ENCODE measurements around the gene ARFGAP3.

The ARFGAP3 gene

GRCh38 chr22:42856865-42857704, at the start of gene ARFGAP3:
ARFGAP3 (minus strand) TSS chr22:42857273; CDS start chr22:42857182, 91 bp downstream.
- peak; percentile 86 for DNase-seq (ENCODE audit: low read depth)

GRCh38 chr22:42905702-42906183, 48.7 kb upstream of the ARFGAP3 start:
- DNase-seq (ENCODE audit: low read depth): no peak

GRCh38 chr22:42905217-42905616, 48.1 kb upstream of the ARFGAP3 start:
- no peak for DNase-seq (ENCODE audit: low read depth)

- DNase-seq (ENCODE audit: low read depth): no peak
Measured at GRCh38 chr22:42904050-42904449, 47.0 kb upstream of the ARFGAP3 start.

GRCh38 chr22:42902875-42903510, 45.9 kb upstream of the ARFGAP3 start:
- peak; percentile 39 for DNase-seq (ENCODE audit: low read depth)

GRCh38 chr22:42901790-42902508, 44.9 kb upstream of the ARFGAP3 start:
- no peak for DNase-seq (ENCODE audit: low read depth)

GRCh38 chr22:42897960-42898359, 40.9 kb upstream of the ARFGAP3 start:
- no peak for DNase-seq (ENCODE audit: low read depth)

- no peak for DNase-seq (ENCODE audit: low read depth)
Measured at GRCh38 chr22:42895541-42895981, 38.5 kb upstream of the ARFGAP3 start.

GRCh38 chr22:42895087-42895486, 38.0 kb upstream of the ARFGAP3 start:
- no peak for DNase-seq (ENCODE audit: low read depth)

GRCh38 chr22:42893371-42894150, 36.5 kb upstream of the ARFGAP3 start:
- DNase-seq (ENCODE audit: low read depth): no peak

GRCh38 chr22:42892571-42893316, 35.7 kb upstream of the ARFGAP3 start:
- DNase-seq (ENCODE audit: low read depth): no peak

- no peak for DNase-seq (ENCODE audit: low read depth)
Measured at GRCh38 chr22:42892156-42892555, 35.1 kb upstream of the ARFGAP3 start.

GRCh38 chr22:42891696-42892095, 34.6 kb upstream of the ARFGAP3 start:
- no peak for DNase-seq (ENCODE audit: low read depth)

- no peak for DNase-seq (ENCODE audit: low read depth)
Measured at GRCh38 chr22:42891008-42891407, 33.9 kb upstream of the ARFGAP3 start.

GRCh38 chr22:42889304-42889703, 32.2 kb upstream of the ARFGAP3 start:
- DNase-seq (ENCODE audit: low read depth): no peak

GRCh38 chr22:42887523-42888507, 30.7 kb upstream of the ARFGAP3 start:
- DNase-seq (ENCODE audit: low read depth): no peak

- no peak for DNase-seq (ENCODE audit: low read depth)
Measured at GRCh38 chr22:42887120-42887519, 30.0 kb upstream of the ARFGAP3 start.

GRCh38 chr22:42885446-42885845, 28.4 kb upstream of the ARFGAP3 start:
- peak; percentile 24 for DNase-seq (ENCODE audit: low read depth)

GRCh38 chr22:42884616-42885375, 27.7 kb upstream of the ARFGAP3 start:
- DNase-seq (ENCODE audit: low read depth): no peak
